Osteocyte (in vitro differentiated cells): ENCODE data around the gene LSMEM2. TPM values are rescaled to one million over a fixed set of nuclear protein-coding genes. Genes with fewer than 3 reads are reported as not detected.

Experiments used
- DNase-seq: peaks from one replicate; pipeline ENCODE4 v3.0.0; 2021; ENCODE audit warnings: mixed read lengths; ENCODE audit not compliant: unreplicated experiment; ENCODE audit errors: extremely low spot score
- H3K27ac Mint-ChIP-seq: one replicate; pipeline ENCODE4 v1.8.0; 2021; ENCODE audit warnings: mild to moderate bottlenecking, mixed read lengths; ENCODE audit not compliant: unreplicated experiment
- H3K27me3 Mint-ChIP-seq: one replicate; pipeline ENCODE4 v1.8.0; 2021; ENCODE audit warnings: mixed read lengths; ENCODE audit not compliant: unreplicated experiment
- H3K36me3 Mint-ChIP-seq: one replicate; pipeline ENCODE4 v1.8.0; 2021; ENCODE audit warnings: mixed read lengths; ENCODE audit not compliant: unreplicated experiment
- H3K4me1 Mint-ChIP-seq: one replicate; pipeline ENCODE4 v1.8.0; 2021; ENCODE audit warnings: mixed read lengths; ENCODE audit not compliant: unreplicated experiment
- H3K4me3 Mint-ChIP-seq: one replicate; pipeline ENCODE4 v1.8.0; 2021; ENCODE audit warnings: mild to moderate bottlenecking, moderate library complexity, mixed read lengths; ENCODE audit not compliant: unreplicated experiment
- H3K9me3 Mint-ChIP-seq: one replicate; pipeline ENCODE4 v1.8.0; 2021; ENCODE audit warnings: mixed read lengths; ENCODE audit not compliant: unreplicated experiment
- total RNA-seq: library from RNA; stranded (reverse); gene quantifications from 2 replicates; pipeline ENCODE4 v1.2.1, GENCODE V29; 2021
- TF ChIP-seq, protein P1 (sequence below): fragments of 200-600 bp; sonication (generic); IDR thresholded peaks from 2 replicates; pipeline ENCODE4 v1.5.0; 2021; ENCODE audit warnings: antibody characterized with exemption, mild to moderate bottlenecking, moderate library complexity

LSMEM2 gene
- total RNA-seq, 1 donor from 2014 or later: not detected

GRCh38 chr3:50330330-50330729, 51.4 kb downstream of the LSMEM2 start:
- H3K4me3 Mint-ChIP-seq: no peak overlapping the region
- H3K36me3 Mint-ChIP-seq: peaks cover 8% of the 10 kb centered on the region
- DNase-seq: no peak
- TF ChIP-seq, protein P1, sequence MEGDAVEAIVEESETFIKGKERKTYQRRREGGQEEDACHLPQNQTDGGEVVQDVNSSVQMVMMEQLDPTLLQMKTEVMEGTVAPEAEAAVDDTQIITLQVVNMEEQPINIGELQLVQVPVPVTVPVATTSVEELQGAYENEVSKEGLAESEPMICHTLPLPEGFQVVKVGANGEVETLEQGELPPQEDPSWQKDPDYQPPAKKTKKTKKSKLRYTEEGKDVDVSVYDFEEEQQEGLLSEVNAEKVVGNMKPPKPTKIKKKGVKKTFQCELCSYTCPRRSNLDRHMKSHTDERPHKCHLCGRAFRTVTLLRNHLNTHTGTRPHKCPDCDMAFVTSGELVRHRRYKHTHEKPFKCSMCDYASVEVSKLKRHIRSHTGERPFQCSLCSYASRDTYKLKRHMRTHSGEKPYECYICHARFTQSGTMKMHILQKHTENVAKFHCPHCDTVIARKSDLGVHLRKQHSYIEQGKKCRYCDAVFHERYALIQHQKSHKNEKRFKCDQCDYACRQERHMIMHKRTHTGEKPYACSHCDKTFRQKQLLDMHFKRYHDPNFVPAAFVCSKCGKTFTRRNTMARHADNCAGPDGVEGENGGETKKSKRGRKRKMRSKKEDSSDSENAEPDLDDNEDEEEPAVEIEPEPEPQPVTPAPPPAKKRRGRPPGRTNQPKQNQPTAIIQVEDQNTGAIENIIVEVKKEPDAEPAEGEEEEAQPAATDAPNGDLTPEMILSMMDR: no peak
- no peak overlapping the region for H3K27ac Mint-ChIP-seq
- H3K27me3 Mint-ChIP-seq: no peaks in the 10 kb centered on the region
- H3K9me3 Mint-ChIP-seq: no peaks in the 10 kb centered on the region
- H3K4me1 Mint-ChIP-seq: peaks cover 31% of the 10 kb centered on the region

- H3K4me1 Mint-ChIP-seq: peaks cover 42% of the 10 kb centered on the region
- no peaks in the 10 kb centered on the region for H3K27me3 Mint-ChIP-seq
- no peak overlapping the region for H3K4me3 Mint-ChIP-seq
- H3K27ac Mint-ChIP-seq: no peak overlapping the region
- no peaks in the 10 kb centered on the region for H3K9me3 Mint-ChIP-seq
- DNase-seq: no peak
- TF ChIP-seq, protein P1: no peak
- H3K36me3 Mint-ChIP-seq: peaks cover 8% of the 10 kb centered on the region
Observed at GRCh38 chr3:50331364-50331907, 52.5 kb downstream of the LSMEM2 start.

- H3K9me3 Mint-ChIP-seq: no peaks in the 10 kb centered on the region
Observed at GRCh38 chr3:50333744-50334328, 54.9 kb downstream of the LSMEM2 start.

DNA sequence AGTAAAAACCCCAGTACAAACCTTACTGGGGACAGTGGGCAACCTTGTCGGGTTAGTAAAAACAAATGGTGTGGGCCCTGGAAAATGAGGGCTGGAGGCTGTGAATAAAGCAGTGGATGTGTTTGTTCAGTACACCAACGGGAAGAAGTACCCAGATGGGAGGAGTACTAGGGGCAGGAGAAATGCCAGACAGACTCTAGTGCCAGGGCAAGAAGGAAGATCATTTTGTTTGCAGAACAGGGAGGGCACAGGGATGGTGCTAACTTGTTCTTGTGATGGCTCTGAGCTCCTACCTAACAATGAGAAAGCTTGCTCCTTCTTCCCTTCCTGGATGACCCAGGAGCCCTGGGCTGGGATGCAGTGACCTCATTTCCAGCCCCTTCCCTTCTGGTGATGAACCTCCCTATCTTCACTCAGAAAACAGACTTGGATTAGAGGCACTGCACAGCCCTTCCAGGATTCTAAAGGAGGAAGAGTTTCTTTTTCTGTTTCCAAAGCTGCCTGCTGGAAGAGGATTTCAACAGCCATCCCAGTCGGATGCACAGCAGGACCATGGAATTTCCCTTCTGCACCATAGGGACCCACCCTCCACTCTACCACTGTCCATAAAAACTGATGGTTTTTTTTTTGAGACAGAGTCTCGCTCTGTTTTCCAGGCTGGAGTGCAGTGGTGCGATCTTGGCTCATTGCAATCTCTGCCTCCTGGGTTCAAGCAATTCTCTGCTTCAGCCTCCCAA, 55.6 kb downstream of the LSMEM2 start:
- peak overlapping the region; percentile 65 for H3K27ac Mint-ChIP-seq
- no peaks in the 10 kb centered on the region for H3K9me3 Mint-ChIP-seq
- H3K36me3 Mint-ChIP-seq: peaks cover 8% of the 10 kb centered on the region
- peaks cover 46% of the 10 kb centered on the region for H3K4me1 Mint-ChIP-seq
- H3K4me3 Mint-ChIP-seq: peak overlapping the region; percentile 37
- TF ChIP-seq, protein P1: no peak
- H3K27me3 Mint-ChIP-seq: no peaks in the 10 kb centered on the region
- DNase-seq: no peak

More at GRCh38 chr3:50333744-50334328, 54.9 kb downstream of the LSMEM2 start:
- Mint-ChIP-seq H3K4me1 (peaks cover 39% of the 10 kb centered on the region), H3K4me3 (no peak overlapping the region), H3K36me3 (peaks cover 8% of the 10 kb centered on the region), H3K27me3 (no peaks in the 10 kb centered on the region), H3K27ac (peak overlapping the region; percentile 47)
- no peak for DNase-seq
- TF ChIP-seq, protein P1: no peak
